ENCODE measurements around the gene SPACA1. TPM values are rescaled to one million over a fixed set of nuclear protein-coding genes. Genes with fewer than 3 reads are reported as not detected.

The SPACA1 gene
- total RNA-seq, 3 donors from 2014 or later (not counting 1 experiment from before 2014, with no cell fraction given) = not detected

DNA sequence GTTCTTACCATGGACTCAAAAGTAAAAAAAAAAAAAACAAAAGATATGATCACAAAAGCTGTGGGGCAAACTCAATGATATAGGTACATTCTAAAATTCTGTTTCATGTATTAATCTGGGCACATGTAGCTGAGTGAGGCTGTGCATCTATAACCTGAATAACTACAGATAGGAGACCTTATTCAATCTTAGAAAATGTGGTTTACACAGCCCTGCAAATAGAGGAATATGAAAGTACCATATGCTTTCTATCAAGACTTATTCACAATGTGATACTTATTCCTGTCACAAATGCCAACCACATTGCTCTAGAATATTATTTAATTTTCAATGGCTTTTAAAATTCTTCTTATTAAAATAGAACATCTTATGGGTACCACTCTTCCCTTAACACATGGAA lies 3.1 kb upstream of the SPACA1 start:
- intact Hi-C loops (cut with micrococcal nuclease) = no loop called here
- Mint-ChIP-seq H3K4me1 (no peaks in the 10 kb centered on the region), H3K4me3 (no peak overlapping the region), H3K36me3 (no peaks in the 10 kb centered on the region), H3K9me3 (peaks cover 3 to 5% of the 10 kb centered on the region in 2 donors), H3K27ac (no peak overlapping the region), H3K27me3 (ENCODE audit: low read depth in 2 of 2) (peaks cover 2 to 11% of the 10 kb centered on the region in 2 donors)
- DNase-seq (no peak), ATAC-seq (no peak)
- H3K36me3 ChIP-seq (ENCODE audit: control insufficient read depth, insufficient read depth, low read length) = no peaks in the 10 kb centered on the region
- H3K4me1 ChIP-seq (ENCODE audit: control insufficient read depth, insufficient read depth, low read length) = no peaks in the 10 kb centered on the region
- no peak overlapping the region for H3K27ac ChIP-seq (ENCODE audit: low read length)
- TF ChIP-seq, protein P1, sequence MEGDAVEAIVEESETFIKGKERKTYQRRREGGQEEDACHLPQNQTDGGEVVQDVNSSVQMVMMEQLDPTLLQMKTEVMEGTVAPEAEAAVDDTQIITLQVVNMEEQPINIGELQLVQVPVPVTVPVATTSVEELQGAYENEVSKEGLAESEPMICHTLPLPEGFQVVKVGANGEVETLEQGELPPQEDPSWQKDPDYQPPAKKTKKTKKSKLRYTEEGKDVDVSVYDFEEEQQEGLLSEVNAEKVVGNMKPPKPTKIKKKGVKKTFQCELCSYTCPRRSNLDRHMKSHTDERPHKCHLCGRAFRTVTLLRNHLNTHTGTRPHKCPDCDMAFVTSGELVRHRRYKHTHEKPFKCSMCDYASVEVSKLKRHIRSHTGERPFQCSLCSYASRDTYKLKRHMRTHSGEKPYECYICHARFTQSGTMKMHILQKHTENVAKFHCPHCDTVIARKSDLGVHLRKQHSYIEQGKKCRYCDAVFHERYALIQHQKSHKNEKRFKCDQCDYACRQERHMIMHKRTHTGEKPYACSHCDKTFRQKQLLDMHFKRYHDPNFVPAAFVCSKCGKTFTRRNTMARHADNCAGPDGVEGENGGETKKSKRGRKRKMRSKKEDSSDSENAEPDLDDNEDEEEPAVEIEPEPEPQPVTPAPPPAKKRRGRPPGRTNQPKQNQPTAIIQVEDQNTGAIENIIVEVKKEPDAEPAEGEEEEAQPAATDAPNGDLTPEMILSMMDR (IDR thresholded peaks at IDR 0.05) = no peak
- H3K9me3 ChIP-seq (ENCODE audit: control insufficient read depth, insufficient read depth, low read length) = peaks cover 7% of the 10 kb centered on the region
- H3K27me3 ChIP-seq (ENCODE audit: control insufficient read depth, insufficient read depth, low read length) = no peaks in the 10 kb centered on the region
- H3K4me3 ChIP-seq (ENCODE audit: low read length) = no peak overlapping the region

DNA sequence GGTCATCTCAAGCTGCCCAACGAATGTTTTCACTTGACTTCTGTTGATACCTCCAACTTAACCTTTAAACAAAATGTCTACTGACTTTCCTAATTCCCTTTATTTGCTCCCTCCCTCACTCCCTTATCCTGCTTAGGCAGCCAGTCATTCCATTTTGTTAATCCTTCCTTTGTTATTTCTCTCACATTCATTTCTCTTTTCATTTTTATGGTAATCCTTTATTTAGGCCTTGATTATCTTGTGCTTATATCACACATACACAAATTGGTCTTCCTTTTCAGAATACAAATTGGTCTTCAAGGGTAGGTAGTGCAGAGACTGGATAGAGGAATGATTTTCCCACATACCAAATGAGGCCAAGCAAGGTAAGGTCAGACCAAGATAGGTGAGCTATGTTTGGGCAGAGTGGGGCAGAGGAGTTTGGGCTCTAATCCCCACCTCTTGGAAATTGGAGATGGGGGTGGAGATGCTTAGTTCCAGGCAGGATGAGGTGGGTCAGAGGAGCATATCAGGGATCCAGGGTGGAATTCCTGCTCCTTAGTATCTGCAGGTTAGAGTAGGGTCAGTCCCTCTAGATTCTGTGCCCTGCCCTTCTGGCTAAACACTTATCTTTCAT lies 2.0 kb upstream of the SPACA1 start:
- ATAC-seq = no peak
- H3K9me3 ChIP-seq (ENCODE audit: control insufficient read depth, insufficient read depth, low read length) = peaks cover 7% of the 10 kb centered on the region
- WGBS (ENCODE audit: insufficient coverage) = 79% methylated on average over 1 of the region's 1 CpG

DNA sequence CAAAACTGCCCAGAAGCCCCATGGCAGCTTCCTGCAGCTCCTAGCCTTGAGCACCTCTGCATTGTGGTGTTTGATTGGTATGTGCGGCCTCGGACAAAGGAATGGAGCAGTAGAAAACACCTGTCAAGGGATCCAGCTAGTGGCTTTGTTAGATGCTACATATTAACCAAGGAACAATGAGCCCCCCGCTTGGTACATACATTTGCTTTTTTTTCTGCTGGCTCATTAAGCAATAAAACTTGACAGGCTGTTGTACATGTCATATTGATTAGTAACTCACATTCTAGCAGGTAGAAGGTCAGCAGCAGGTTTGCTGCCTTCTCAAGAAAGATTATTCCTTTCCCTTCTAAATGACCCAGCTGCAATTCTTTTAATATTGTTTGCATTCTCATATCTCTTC lies 937 bp downstream of the SPACA1 start:
- DNase-seq (no peak), ATAC-seq (no peak)
- Histone ChIP-seq H3K36me3 (ENCODE audit: control insufficient read depth, insufficient read depth, low read length) (no peaks in the 10 kb centered on the region), H3K27ac (ENCODE audit: low read length) (no peak overlapping the region), H3K27me3 (ENCODE audit: control insufficient read depth, insufficient read depth, low read length) (no peaks in the 10 kb centered on the region), H3K4me3 (ENCODE audit: low read length) (no peak overlapping the region), H3K9me3 (ENCODE audit: control insufficient read depth, insufficient read depth, low read length) (peaks cover 7% of the 10 kb centered on the region), H3K4me1 (ENCODE audit: control insufficient read depth, insufficient read depth, low read length) (no peaks in the 10 kb centered on the region)
- no peak overlapping the region for H3K4me3 Mint-ChIP-seq
- TF ChIP-seq, protein P1 (IDR thresholded peaks at IDR 0.05) = no peak
- no peaks in the 10 kb centered on the region for H3K36me3 Mint-ChIP-seq
- peaks cover 0 to 11% of the 10 kb centered on the region in 2 donors for H3K27me3 Mint-ChIP-seq (ENCODE audit: low read depth in 2 of 2)
- 94% methylated on average over 3 of the region's 3 CpGs for WGBS (ENCODE audit: insufficient coverage)
- H3K4me1 Mint-ChIP-seq = no peaks in the 10 kb centered on the region
- no peak overlapping the region for H3K27ac Mint-ChIP-seq
- intact Hi-C loops (cut with micrococcal nuclease) = no loop called here
- H3K9me3 Mint-ChIP-seq = peaks cover 3 to 5% of the 10 kb centered on the region in 2 donors

More for the DNA sequence above, 2.0 kb upstream of the SPACA1 start:
- no peaks in the 10 kb centered on the region for H3K36me3 Mint-ChIP-seq
- H3K27me3 ChIP-seq (ENCODE audit: control insufficient read depth, insufficient read depth, low read length) = no peaks in the 10 kb centered on the region
- no peaks in the 10 kb centered on the region for H3K36me3 ChIP-seq (ENCODE audit: control insufficient read depth, insufficient read depth, low read length)
- intact Hi-C loops (cut with micrococcal nuclease) = no loop called here
- H3K27ac Mint-ChIP-seq = no peak overlapping the region
- no peak for DNase-seq
- no peaks in the 10 kb centered on the region for H3K4me1 ChIP-seq (ENCODE audit: control insufficient read depth, insufficient read depth, low read length)
- H3K9me3 Mint-ChIP-seq = peaks cover 3 to 5% of the 10 kb centered on the region in 2 donors
- no peak overlapping the region for H3K27ac ChIP-seq (ENCODE audit: low read length)
- H3K4me3 ChIP-seq (ENCODE audit: low read length) = no peak overlapping the region
- TF ChIP-seq, protein P1 (IDR thresholded peaks at IDR 0.05) = no peak
- H3K27me3 Mint-ChIP-seq (ENCODE audit: low read depth in 2 of 2) = peaks cover 0 to 11% of the 10 kb centered on the region in 2 donors
- H3K4me3 Mint-ChIP-seq = no peak overlapping the region
- no peaks in the 10 kb centered on the region for H3K4me1 Mint-ChIP-seq
